Measurements from ENCODE around the gene FAM227A. TPM values are rescaled to one million over a fixed set of nuclear protein-coding genes. Genes with fewer than 3 reads are reported as not detected.

Gene FAM227A
- total RNA-seq, 1 experiment from 2014 or later, result 0.83 TPM

- no peak for DNase-seq (ENCODE audit: low spot score)
Measured at GRCh38 chr22:38540701-38541100, 115.5 kb downstream of the FAM227A start.

- no peak for DNase-seq (ENCODE audit: low spot score)
Measured at GRCh38 chr22:38531251-38531938, 124.8 kb downstream of the FAM227A start.

Other genes starting within 250 kb of the FAM227A start
- 0.31 TPM in 1 of 2 replicates, not detected in the other for gene KCNJ4, start 201.2 kb downstream of the FAM227A start, total RNA-seq (2014; rRNA removed; shearing (Covaris generic))
- gene KDELR3, start 188.3 kb downstream of the FAM227A start, total RNA-seq (2014; rRNA removed; shearing (Covaris generic)), result 18.4 and 24.4 TPM in 2 replicates
- 241 and 273 TPM in 2 replicates for gene DDX17, start 150.1 kb downstream of the FAM227A start, total RNA-seq (2014; rRNA removed; shearing (Covaris generic))
- gene DMC1, start 86.2 kb downstream of the FAM227A start, total RNA-seq (2014; rRNA removed; shearing (Covaris generic)), result 0.10 and 0.28 TPM in 2 replicates
- 15.9 and 25.9 TPM in 2 replicates for gene CBY1, start 246 bp upstream of the FAM227A start, total RNA-seq (2014; rRNA removed; shearing (Covaris generic))
- 58.0 and 67.7 TPM in 2 replicates for gene TOMM22, start 25.6 kb upstream of the FAM227A start, total RNA-seq (2014; rRNA removed; shearing (Covaris generic))
- gene JOSD1, start 44.6 kb upstream of the FAM227A start, total RNA-seq (2014; rRNA removed; shearing (Covaris generic)), result 43.3 and 44.5 TPM in 2 replicates
- 8.3 and 16.1 TPM in 2 replicates for gene GTPBP1, start 49.6 kb upstream of the FAM227A start, total RNA-seq (2014; rRNA removed; shearing (Covaris generic))
- 61.3 and 77.4 TPM in 2 replicates for gene SUN2, start 99.6 kb upstream of the FAM227A start, total RNA-seq (2014; rRNA removed; shearing (Covaris generic))
- 11.7 TPM in 2 replicates for gene DNAL4, start 137.8 kb upstream of the FAM227A start, total RNA-seq (2014; rRNA removed; shearing (Covaris generic))
- 1.9 and 2.7 TPM in 2 replicates for gene NPTXR, start 187.6 kb upstream of the FAM227A start, total RNA-seq (2014; rRNA removed; shearing (Covaris generic))
- gene CBX6, start 215.8 kb upstream of the FAM227A start, total RNA-seq (2014; rRNA removed; shearing (Covaris generic)), result 20.1 and 20.9 TPM in 2 replicates